Prostate gland (tissue), 2 donors: ENCODE results near the gene GSTA4. TPM values are rescaled to one million over a fixed set of nuclear protein-coding genes. Genes with fewer than 3 reads are reported as not detected.

Experiments used
- DNase-seq: peaks from one replicate; pipeline ENCODE4 v3.0.0-alpha.2; 2019; ENCODE audit warnings: low spot score
- H3K27ac ChIP-seq, 2 donors: fragments of 200-600 bp; sonication (generic); 2 replicates each; pipeline ENCODE4 v1.5.1; 2017 to 2019
- H3K27me3 ChIP-seq: fragments of 200-600 bp; sonication (generic); replicated peaks from 2 replicates; pipeline ENCODE4 v1.5.1; 2019; ENCODE audit not compliant: insufficient read depth
- H3K36me3 ChIP-seq, 2 donors: fragments of 200-600 bp; sonication (generic); 1 replicate in 1 of 2; 2 replicates in 1 of 2; pipeline versions ENCODE4 v1.5.1 to v1.8.1; 2017 to 2019
- H3K4me1 ChIP-seq: fragments of 200-600 bp; sonication (generic); replicated peaks from 2 replicates; pipeline ENCODE4 v1.5.1; 2019
- H3K4me3 ChIP-seq, 2 donors: fragments of 200-600 bp; sonication (generic); 2 replicates each; pipeline ENCODE4 v1.5.1; 2017 to 2019
- H3K9me3 ChIP-seq: fragments of 200-600 bp; sonication (generic); 2 replicates; pipeline ENCODE4 v1.5.1; 2017
- CTCF ChIP-seq, 4 experiments: fragments of 200-600 bp in 2 of 4; fragments of 450-650 bp in 2 of 4; sonication (generic) in 2 of 4; IDR thresholded peaks; 1 replicate in 3 of 4; 2 replicates in 1 of 4; pipeline ENCODE4 v1.5.1; 2016 to 2019; ENCODE audit warnings: antibody characterized with exemption in 4 of 4, mild to moderate bottlenecking in 2 of 4, moderate library complexity in 2 of 4
- POLR2A ChIP-seq: fragments of 450-650 bp; IDR thresholded peaks from one replicate; pipeline ENCODE4 v1.6.1; 2016; ENCODE audit warnings: antibody characterized with exemption, mild to moderate bottlenecking
- POLR2AphosphoS5 ChIP-seq: sonication (generic); formaldehyde crosslinking; IDR thresholded peaks from one replicate; pipeline ENCODE4 v1.6.1; 2017; ENCODE audit warnings: antibody characterized with exemption
- WGBS: methylation state at CpG from one replicate; pipeline ENCODE4 v1.1.5; 2018; 5-methylcytosine and 5-hydroxymethylcytosine counted together
- intact Hi-C: fragments of 100-400 bp; cut with DNase I; formaldehyde crosslinking; loops from one replicate; pipeline ENCODE4 v1.14.2; 2022
- total RNA-seq, 2 donors: library from RNA; depleted of rRNA; stranded (reverse); fragments of >200 nt; gene quantifications; one replicate each; pipeline ENCODE4 v1.1.0, GENCODE V29; 2016

GSTA4 gene
- total RNA-seq, 2 donors from 2014 or later = 62.2 to 96.7 TPM

DNA sequence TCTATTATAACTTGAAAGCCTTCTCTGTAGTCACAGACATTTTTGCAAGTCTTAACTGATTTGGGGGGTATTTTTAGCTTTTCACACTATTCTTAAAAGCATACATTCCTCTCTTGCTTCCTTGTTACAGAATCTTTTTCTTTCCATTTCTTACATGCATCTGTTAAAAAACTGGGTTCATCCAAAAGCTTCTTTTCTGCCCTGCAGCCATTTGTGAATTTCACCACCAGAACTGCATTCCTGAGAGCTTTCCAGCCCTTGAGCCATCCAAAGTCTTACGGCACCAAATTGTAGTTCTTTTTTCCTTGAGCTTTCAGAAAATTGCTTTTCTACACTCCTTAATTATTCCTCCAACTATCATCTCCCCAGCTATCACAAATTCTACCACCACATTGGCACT, 19.7 kb upstream of the GSTA4 start:
- no peaks in the 10 kb centered on the region for H3K4me1 ChIP-seq
- H3K9me3 ChIP-seq = no peaks in the 10 kb centered on the region
- no peak for DNase-seq
- H3K36me3 ChIP-seq = peaks cover 0 to 6% of the 10 kb centered on the region in 2 donors
- no peaks in the 10 kb centered on the region for H3K27me3 ChIP-seq
- H3K4me3 ChIP-seq = no peak overlapping the region
- TF ChIP-seq POLR2A (no peak), POLR2AphosphoS5 (no peak), CTCF (IDR thresholded peaks at IDR 0.05) (no peak)
- intact Hi-C loops = no loop called here
- H3K27ac ChIP-seq = no peak overlapping the region
- 58% methylated on average over 1 of the region's 1 CpG for WGBS

DNA sequence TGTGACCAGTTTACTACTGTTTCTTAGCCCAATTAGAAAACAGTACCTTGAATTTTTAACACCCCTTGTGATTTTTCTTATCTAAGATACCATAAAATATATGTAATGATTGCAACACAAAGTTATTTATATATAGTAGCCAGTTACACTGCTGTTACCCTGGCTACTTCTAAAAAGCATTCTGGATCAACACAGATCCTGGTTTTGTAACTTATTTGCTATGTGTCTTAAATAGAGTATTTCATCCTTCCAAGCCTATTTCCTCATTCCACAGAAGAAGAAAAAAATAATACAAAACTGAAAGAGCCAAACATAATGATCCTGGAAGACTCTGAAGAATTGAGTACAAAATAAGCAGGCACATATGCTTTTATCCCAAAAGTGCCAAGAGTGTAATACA, 19.0 kb upstream of the GSTA4 start:
- Histone ChIP-seq H3K36me3 (peaks cover 0 to 6% of the 10 kb centered on the region in 2 donors), H3K27me3 (no peaks in the 10 kb centered on the region), H3K9me3 (no peaks in the 10 kb centered on the region), H3K4me3 (no peak overlapping the region), H3K4me1 (no peaks in the 10 kb centered on the region), H3K27ac (peak overlapping the region in 1 of 2 donors; percentile 24)
- TF ChIP-seq POLR2AphosphoS5 = no peak
- TF ChIP-seq POLR2A = no peak
- TF ChIP-seq CTCF (IDR thresholded peaks at IDR 0.05) = no peak
- DNase-seq = no peak
- intact Hi-C loops = no loop called here

GRCh38 chr6:53011979-53012378, 16.9 kb upstream of the GSTA4 start:
- Histone ChIP-seq H3K36me3 (peaks cover 0 to 6% of the 10 kb centered on the region in 2 donors), H3K9me3 (no peaks in the 10 kb centered on the region), H3K27me3 (no peaks in the 10 kb centered on the region), H3K4me3 (no peak overlapping the region), H3K4me1 (no peaks in the 10 kb centered on the region), H3K27ac (no peak overlapping the region)
- no peak for TF ChIP-seq CTCF (IDR thresholded peaks at IDR 0.05)
- TF ChIP-seq POLR2A = no peak
- no peak for TF ChIP-seq POLR2AphosphoS5
- intact Hi-C loops = no loop called here
- DNase-seq = no peak
- 33% methylated on average over 1 of the region's 1 CpG for WGBS

GRCh38 chr6:53010504-53010903, 15.4 kb upstream of the GSTA4 start:
- no peaks in the 10 kb centered on the region for H3K27me3 ChIP-seq
- DNase-seq = no peak
- no peaks in the 10 kb centered on the region for H3K4me1 ChIP-seq
- no peak overlapping the region for H3K4me3 ChIP-seq
- H3K36me3 ChIP-seq = peaks cover 0 to 6% of the 10 kb centered on the region in 2 donors
- no peaks in the 10 kb centered on the region for H3K9me3 ChIP-seq
- TF ChIP-seq POLR2AphosphoS5 (no peak), CTCF (IDR thresholded peaks at IDR 0.05) (no peak)
- WGBS = 100% methylated on average over 1 of the region's 1 CpG
- no peak overlapping the region for H3K27ac ChIP-seq
- intact Hi-C loops = no loop called here

GRCh38 chr6:53009511-53009910, 14.4 kb upstream of the GSTA4 start:
- intact Hi-C loops = no loop called here
- peaks cover 0 to 6% of the 10 kb centered on the region in 2 donors for H3K36me3 ChIP-seq
- TF ChIP-seq POLR2AphosphoS5 (no peak), CTCF (IDR thresholded peaks at IDR 0.05) (no peak), POLR2A (no peak)
- no peak for DNase-seq
- no peaks in the 10 kb centered on the region for H3K4me1 ChIP-seq
- H3K27me3 ChIP-seq = no peaks in the 10 kb centered on the region
- WGBS = 97% methylated on average over 3 of the region's 3 CpGs
- H3K4me3 ChIP-seq = no peak overlapping the region
- no peaks in the 10 kb centered on the region for H3K9me3 ChIP-seq
- no peak overlapping the region for H3K27ac ChIP-seq
